SK-N-SH (cell line): ENCODE results near the gene DGCR8. TPM values are rescaled to one million over a fixed set of nuclear protein-coding genes. Genes with fewer than 3 reads are reported as not detected.
A peak's percentile ranks its signal among the peaks of the same experiment; 100 is the strongest.

Source experiments
- CTCF ChIA-PET: fragments of 300-600, 350-600 bp; formaldehyde crosslinking; extraction: SDS; loops from one replicate; lab custom pipeline; 2021; lab: Yijun Ruan, JAX
- POLR2A ChIA-PET: fragments of 350-600 bp; sonication (Branson Sonifier 250); formaldehyde crosslinking; extraction: SDS; loops from one replicate; lab custom pipeline; 2020; ENCODE audit warnings: antibody characterized with exemption, inconsistent platforms; lab: Yijun Ruan, JAX
- DNase-seq: peaks from one replicate; pipeline ENCODE4 v3.0.0; 2012
- H2AFZ ChIP-seq: fragments of 200-600 bp; sonication (generic); 2 replicates; pipeline ENCODE4 v1.8.1; 2016; ENCODE audit warnings: antibody characterized with exemption, mild to moderate bottlenecking, low read depth
- H3F3A ChIP-seq: fragments of 200-600 bp; sonication (generic); replicated peaks from 2 replicates; pipeline ENCODE3; 2016; ENCODE audit warnings: antibody characterized with exemption, mild to moderate bottlenecking; ENCODE audit not compliant: insufficient read depth
- H3K27ac ChIP-seq, 2 experiments: fragments of 200-500 bp in 1 of 2; fragments of 200-600 bp in 1 of 2; sonication (Bioruptor generic) in 1 of 2; sonication (generic), shearing (Covaris generic) in 1 of 2; 2 replicates each; pipeline versions ENCODE4 v1.5.1 to v1.6.1; 2014 to 2016; ENCODE audit warnings: low read depth in 2 of 2, inconsistent platforms in 1 of 2, low read length in 1 of 2, mild to moderate bottlenecking in 1 of 2, mixed read lengths in 1 of 2
- H3K27me3 ChIP-seq: fragments of 200-600 bp; sonication (generic), shearing (Covaris generic); 2 replicates; pipeline ENCODE4 v1.6.1; 2016; ENCODE audit warnings: mixed run types; ENCODE audit not compliant: insufficient read depth
- H3K36me3 ChIP-seq, 2 experiments: fragments of 200-500 bp in 1 of 2; fragments of 200-600 bp in 1 of 2; sonication (Bioruptor generic) in 1 of 2; sonication (generic) in 1 of 2; replicated peaks in 1 of 2; 2 replicates each; pipeline versions ENCODE3 to v1.5.1; 2014 to 2016; ENCODE audit warnings: low read length in 1 of 2, mild to moderate bottlenecking in 1 of 2; ENCODE audit not compliant: insufficient read depth in 2 of 2, control insufficient read depth in 1 of 2
- H3K4me1 ChIP-seq, 2 experiments: fragments of 200-500 bp in 1 of 2; fragments of 200-600 bp in 1 of 2; sonication (Bioruptor generic) in 1 of 2; sonication (generic), shearing (Covaris generic) in 1 of 2; 2 replicates each; pipeline versions ENCODE4 v1.5.1 to v1.6.1; 2014 to 2016; ENCODE audit warnings: low read depth in 1 of 2, low read length in 1 of 2, mixed run types in 1 of 2; ENCODE audit not compliant: insufficient read depth in 2 of 2, control insufficient read depth in 1 of 2
- H3K4me2 ChIP-seq: fragments of 200-600 bp; sonication (generic), shearing (Covaris generic); 2 replicates; pipeline ENCODE4 v1.6.1; 2017; ENCODE audit warnings: mixed run types
- H3K4me3 ChIP-seq, 2 experiments: fragments of 200-500 bp in 1 of 2; fragments of 200-600 bp in 1 of 2; sonication (Bioruptor generic) in 1 of 2; sonication (generic), shearing (Covaris generic) in 1 of 2; 2 replicates each; pipeline versions ENCODE4 v1.5.1 to v1.8.1; 2014 to 2016; ENCODE audit warnings: low read depth in 2 of 2, inconsistent platforms in 1 of 2, low read length in 1 of 2, mild to moderate bottlenecking in 1 of 2, mixed read lengths in 1 of 2, moderate library complexity in 1 of 2
- H3K79me2 ChIP-seq: fragments of 200-600 bp; sonication (generic); 2 replicates; pipeline ENCODE4 v1.8.1; 2017; ENCODE audit warnings: mild to moderate bottlenecking; ENCODE audit not compliant: insufficient read depth
- H3K9ac ChIP-seq: fragments of 200-600 bp; sonication (generic); 2 replicates; pipeline ENCODE4 v1.6.1; 2017; ENCODE audit warnings: mixed run types
- H3K9me2 ChIP-seq: fragments of 200-600 bp; sonication (generic); 2 replicates; pipeline ENCODE4 v1.6.1; 2017; ENCODE audit warnings: mixed run types
- H3K9me3 ChIP-seq: fragments of 200-600 bp; sonication (generic); 2 replicates; pipeline ENCODE4 v1.6.1; 2017; ENCODE audit warnings: mixed run types, mild to moderate bottlenecking, moderate library complexity
- H4K20me1 ChIP-seq: fragments of 200-600 bp; sonication (generic); 2 replicates; pipeline ENCODE4 v1.6.1; 2017; ENCODE audit warnings: mild to moderate bottlenecking, mixed run types; ENCODE audit not compliant: insufficient read depth
- FOXJ3 ChIP-seq: sonication (generic); formaldehyde crosslinking; IDR thresholded peaks from 2 replicates; pipeline ENCODE4 v1.5.1; 2020; ENCODE audit warnings: mild to moderate bottlenecking, missing genetic modification reagents
- GATA2 ChIP-seq: sonication (generic); formaldehyde crosslinking; IDR thresholded peaks from 2 replicates; pipeline ENCODE4 v1.5.0; 2020; ENCODE audit warnings: mild to moderate bottlenecking, missing genetic modification reagents
- JUND ChIP-seq: IDR thresholded peaks from 2 replicates; pipeline ENCODE4 v1.4.0; 2012
- NRF1 ChIP-seq: IDR thresholded peaks from 2 replicates; pipeline ENCODE4 v1.6.1; 2012; ENCODE audit warnings: low read depth, mild to moderate bottlenecking, low read length
- SIN3A ChIP-seq: IDR thresholded peaks from 2 replicates; pipeline ENCODE4 v1.6.1; 2012; ENCODE audit warnings: low read depth, mild to moderate bottlenecking, low read length, moderate library complexity, borderline replicate concordance
- YY1 ChIP-seq: IDR thresholded peaks from 2 replicates; pipeline ENCODE4 v1.4.0; 2012; ENCODE audit warnings: low read depth, mild to moderate bottlenecking
- WGBS: methylation state at CpG from one replicate; pipeline ENCODE4 v1.1.6; 2017; ENCODE audit warnings: low lambda C conversion rate; 5-methylcytosine and 5-hydroxymethylcytosine counted together
- polyA plus RNA-seq, 3 experiments: library from polyadenylated mRNA; depleted of rRNA; stranded (reverse); fragments of >200 nt; gene quantifications; 2 replicates each; pipeline ENCODE4 v1.2.3, GENCODE V29; 2012
- TF ChIP-seq, protein P1 (sequence below): fragments of 200-600 bp; sonication (generic); IDR thresholded peaks from 2 replicates; pipeline ENCODE4 v1.6.1; 2017; ENCODE audit warnings: antibody characterized with exemption, mild to moderate bottlenecking, moderate library complexity
- TF ChIP-seq, protein P2 (sequence below): IDR thresholded peaks from 2 replicates; pipeline ENCODE4 v1.6.1; 2012; ENCODE audit warnings: mild to moderate bottlenecking, low read depth, low read length, moderate library complexity
- TF ChIP-seq, protein P3 (sequence below): IDR thresholded peaks from 2 replicates; pipeline ENCODE4 v1.4.0; 2012; ENCODE audit warnings: low read depth, borderline replicate concordance

Gene DGCR8
- polyA plus RNA-seq, 1 of the 3 experiments (the other 2 are of a cell fraction) = 26.5 TPM

DNA sequence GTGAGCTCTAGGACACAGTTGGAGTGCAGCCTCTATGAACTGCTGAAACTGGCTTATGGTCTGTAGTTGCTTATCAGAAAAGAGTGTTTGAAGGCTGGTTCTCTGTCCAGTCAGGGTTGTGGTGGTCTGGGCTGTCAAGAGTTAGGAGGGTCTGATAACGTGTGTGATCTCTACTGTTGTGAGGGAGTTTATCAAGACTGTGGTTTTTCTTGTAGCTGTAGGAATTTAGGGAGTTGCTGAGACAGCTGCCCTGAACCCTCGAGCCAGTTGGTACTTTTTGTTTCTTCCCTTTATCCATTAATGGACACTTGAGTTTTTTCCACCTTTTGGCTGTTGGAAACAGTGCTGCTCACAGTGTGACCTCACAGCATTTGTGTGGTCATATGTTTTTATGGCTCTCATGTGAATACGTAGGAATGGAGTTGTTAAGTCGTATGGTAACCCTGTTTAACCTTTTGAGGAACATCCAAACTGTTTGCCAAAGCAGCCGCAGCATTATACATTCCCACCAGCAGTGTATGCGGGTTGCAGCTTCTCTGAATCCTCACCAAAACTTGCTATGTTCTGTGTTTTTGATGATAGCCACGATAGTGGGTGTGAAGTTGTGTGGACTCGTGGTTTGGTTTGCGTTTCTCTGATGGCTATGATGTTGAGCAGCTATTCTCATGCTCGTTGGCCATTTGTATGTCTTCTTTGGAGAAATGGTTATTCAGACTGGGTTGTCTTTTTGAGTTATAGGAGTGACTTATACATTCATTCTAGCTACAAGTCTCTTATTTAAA, 20.9 kb upstream of the DGCR8 start:
- CTCF ChIA-PET = interaction anchor here (0.6 to 0.7 kb wide), 2 partner anchors 23 to 179 kb away, joined by 3 to 4 read pairs; no protein-coding TSS in a partner anchor
- no peaks in the 10 kb centered on the region for H3K9me2 ChIP-seq
- H4K20me1 ChIP-seq = no peaks in the 10 kb centered on the region
- H3K9me3 ChIP-seq = no peaks in the 10 kb centered on the region
- no peaks in the 10 kb centered on the region for H3K27me3 ChIP-seq
- no peak overlapping the region for H2AFZ ChIP-seq
- no peak overlapping the region for H3K4me3 ChIP-seq
- H3K4me1 ChIP-seq = no peaks in the 10 kb centered on the region
- TF ChIP-seq NRF1 (no peak), JUND (no peak)
- TF ChIP-seq, all 33 proteins: peak for 0
- H3K4me2 ChIP-seq = no peak overlapping the region
- POLR2A ChIA-PET = no interaction called here
- H3K9ac ChIP-seq = no peak overlapping the region
- DNase-seq = no peak
- peaks cover 2% of the 10 kb centered on the region for H3F3A ChIP-seq
- peaks cover 0 to 6% of the 10 kb centered on the region in 2 experiments for H3K36me3 ChIP-seq
- 89% methylated on average over 10 of the region's 10 CpGs for WGBS
- no peak overlapping the region for H3K27ac ChIP-seq
- H3K79me2 ChIP-seq = no peaks in the 10 kb centered on the region

DNA sequence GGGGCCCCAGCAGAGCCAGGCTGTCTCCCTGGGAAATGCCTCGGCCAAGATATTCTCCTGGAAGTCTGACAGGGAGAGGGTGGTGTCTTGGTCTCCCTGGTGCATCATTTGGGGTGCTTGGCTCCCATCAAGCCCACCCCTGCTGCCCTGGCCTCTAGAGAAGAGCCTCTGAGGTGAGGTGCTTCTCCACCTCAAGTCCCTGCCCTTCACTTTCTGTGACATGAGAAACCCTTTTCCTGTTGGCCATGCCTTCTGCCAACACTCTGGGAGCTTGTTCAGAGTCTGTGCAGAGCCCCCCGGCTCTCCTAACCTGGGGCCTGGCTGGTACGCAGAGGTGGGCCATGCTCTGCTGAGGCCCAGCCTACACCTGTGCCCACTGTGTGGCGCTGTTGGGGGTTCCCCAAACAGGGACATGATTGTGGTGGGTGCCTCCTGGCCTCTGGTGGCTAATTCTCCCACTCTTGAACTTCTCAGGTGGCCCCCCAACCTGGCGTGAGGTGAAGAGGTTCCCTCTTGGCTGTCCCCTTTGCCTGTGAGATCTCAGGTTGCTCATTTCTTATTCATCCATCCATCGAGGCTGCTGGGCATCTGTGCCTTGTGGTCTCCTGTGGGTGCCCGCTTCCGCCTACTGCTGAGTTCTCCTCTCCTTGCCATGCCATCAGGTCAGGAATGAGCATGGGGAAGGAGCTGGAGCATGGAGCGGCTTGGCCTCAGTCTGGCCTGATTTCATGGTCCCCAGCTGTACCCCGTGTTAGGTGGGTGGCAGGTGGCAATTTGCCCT, 19.2 kb upstream of the DGCR8 start:
- Histone ChIP-seq H3K27ac (no peak overlapping the region), H3K79me2 (no peaks in the 10 kb centered on the region), H3K4me2 (no peak overlapping the region), H2AFZ (no peak overlapping the region), H4K20me1 (no peaks in the 10 kb centered on the region)
- CTCF ChIA-PET = interaction anchor here (1.9 kb wide), 1 partner anchor 47 kb away, joined by 7 read pairs; no protein-coding TSS in a partner anchor
- no peak for DNase-seq
- TF ChIP-seq, protein P1, sequence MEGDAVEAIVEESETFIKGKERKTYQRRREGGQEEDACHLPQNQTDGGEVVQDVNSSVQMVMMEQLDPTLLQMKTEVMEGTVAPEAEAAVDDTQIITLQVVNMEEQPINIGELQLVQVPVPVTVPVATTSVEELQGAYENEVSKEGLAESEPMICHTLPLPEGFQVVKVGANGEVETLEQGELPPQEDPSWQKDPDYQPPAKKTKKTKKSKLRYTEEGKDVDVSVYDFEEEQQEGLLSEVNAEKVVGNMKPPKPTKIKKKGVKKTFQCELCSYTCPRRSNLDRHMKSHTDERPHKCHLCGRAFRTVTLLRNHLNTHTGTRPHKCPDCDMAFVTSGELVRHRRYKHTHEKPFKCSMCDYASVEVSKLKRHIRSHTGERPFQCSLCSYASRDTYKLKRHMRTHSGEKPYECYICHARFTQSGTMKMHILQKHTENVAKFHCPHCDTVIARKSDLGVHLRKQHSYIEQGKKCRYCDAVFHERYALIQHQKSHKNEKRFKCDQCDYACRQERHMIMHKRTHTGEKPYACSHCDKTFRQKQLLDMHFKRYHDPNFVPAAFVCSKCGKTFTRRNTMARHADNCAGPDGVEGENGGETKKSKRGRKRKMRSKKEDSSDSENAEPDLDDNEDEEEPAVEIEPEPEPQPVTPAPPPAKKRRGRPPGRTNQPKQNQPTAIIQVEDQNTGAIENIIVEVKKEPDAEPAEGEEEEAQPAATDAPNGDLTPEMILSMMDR = peak; percentile 23; the same call in 1 of the 2 replicates
- TF ChIP-seq GATA2 (CRISPR knock-in tag) = no peak
- TF ChIP-seq, all 33 proteins: peak for 1
- Histone ChIP-seq H3K27me3 (no peaks in the 10 kb centered on the region), H3K36me3 (peaks cover 0 to 9% of the 10 kb centered on the region in 2 experiments), H3K4me1 (no peaks in the 10 kb centered on the region), H3K9me2 (no peaks in the 10 kb centered on the region), H3K9me3 (no peaks in the 10 kb centered on the region), H3F3A (peaks cover 2% of the 10 kb centered on the region), H3K9ac (no peak overlapping the region), H3K4me3 (no peak overlapping the region)
- POLR2A ChIA-PET = no interaction called here
- 89% methylated on average over 9 of the region's 10 CpGs for WGBS

DNA sequence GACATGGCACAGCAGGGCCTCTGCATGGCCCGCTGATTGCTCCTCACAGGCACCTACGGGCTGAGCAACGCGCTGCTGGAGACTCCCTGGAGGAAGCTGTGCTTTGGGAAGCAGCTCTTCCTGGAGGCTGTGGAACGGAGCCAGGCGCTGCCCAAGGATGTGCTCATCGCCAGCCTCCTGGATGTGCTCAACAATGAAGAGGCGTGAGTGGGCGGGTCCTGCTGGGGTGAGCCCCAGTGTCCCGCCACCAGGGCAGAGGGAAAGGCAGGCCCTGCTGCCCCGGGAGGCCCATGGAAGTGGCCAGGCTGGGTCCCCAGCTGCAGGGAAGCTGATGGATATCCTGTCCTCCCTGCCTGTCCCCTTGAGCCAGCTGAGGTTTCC, 18.6 kb upstream of the DGCR8 start:
- no peak overlapping the region for H3K27ac ChIP-seq
- H3K9me2 ChIP-seq = no peaks in the 10 kb centered on the region
- no peak overlapping the region for H3K9ac ChIP-seq
- H3F3A ChIP-seq = peaks cover 2% of the 10 kb centered on the region
- DNase-seq = no peak
- H3K27me3 ChIP-seq = no peaks in the 10 kb centered on the region
- H3K79me2 ChIP-seq = no peaks in the 10 kb centered on the region
- H2AFZ ChIP-seq = no peak overlapping the region
- POLR2A ChIA-PET = no interaction called here
- H3K4me2 ChIP-seq = no peak overlapping the region
- no peaks in the 10 kb centered on the region for H4K20me1 ChIP-seq
- WGBS = 87% methylated on average over 7 of the region's 11 CpGs
- no peaks in the 10 kb centered on the region for H3K9me3 ChIP-seq
- H3K4me1 ChIP-seq = no peaks in the 10 kb centered on the region
- CTCF ChIA-PET = interaction anchor here (1.1 to 1.9 kb wide), 2 partner anchors 9 to 48 kb away, joined by 3 to 7 read pairs; no protein-coding TSS in a partner anchor
- peaks cover 0 to 9% of the 10 kb centered on the region in 2 experiments for H3K36me3 ChIP-seq
- H3K4me3 ChIP-seq = no peak overlapping the region
- TF ChIP-seq, protein P2, sequence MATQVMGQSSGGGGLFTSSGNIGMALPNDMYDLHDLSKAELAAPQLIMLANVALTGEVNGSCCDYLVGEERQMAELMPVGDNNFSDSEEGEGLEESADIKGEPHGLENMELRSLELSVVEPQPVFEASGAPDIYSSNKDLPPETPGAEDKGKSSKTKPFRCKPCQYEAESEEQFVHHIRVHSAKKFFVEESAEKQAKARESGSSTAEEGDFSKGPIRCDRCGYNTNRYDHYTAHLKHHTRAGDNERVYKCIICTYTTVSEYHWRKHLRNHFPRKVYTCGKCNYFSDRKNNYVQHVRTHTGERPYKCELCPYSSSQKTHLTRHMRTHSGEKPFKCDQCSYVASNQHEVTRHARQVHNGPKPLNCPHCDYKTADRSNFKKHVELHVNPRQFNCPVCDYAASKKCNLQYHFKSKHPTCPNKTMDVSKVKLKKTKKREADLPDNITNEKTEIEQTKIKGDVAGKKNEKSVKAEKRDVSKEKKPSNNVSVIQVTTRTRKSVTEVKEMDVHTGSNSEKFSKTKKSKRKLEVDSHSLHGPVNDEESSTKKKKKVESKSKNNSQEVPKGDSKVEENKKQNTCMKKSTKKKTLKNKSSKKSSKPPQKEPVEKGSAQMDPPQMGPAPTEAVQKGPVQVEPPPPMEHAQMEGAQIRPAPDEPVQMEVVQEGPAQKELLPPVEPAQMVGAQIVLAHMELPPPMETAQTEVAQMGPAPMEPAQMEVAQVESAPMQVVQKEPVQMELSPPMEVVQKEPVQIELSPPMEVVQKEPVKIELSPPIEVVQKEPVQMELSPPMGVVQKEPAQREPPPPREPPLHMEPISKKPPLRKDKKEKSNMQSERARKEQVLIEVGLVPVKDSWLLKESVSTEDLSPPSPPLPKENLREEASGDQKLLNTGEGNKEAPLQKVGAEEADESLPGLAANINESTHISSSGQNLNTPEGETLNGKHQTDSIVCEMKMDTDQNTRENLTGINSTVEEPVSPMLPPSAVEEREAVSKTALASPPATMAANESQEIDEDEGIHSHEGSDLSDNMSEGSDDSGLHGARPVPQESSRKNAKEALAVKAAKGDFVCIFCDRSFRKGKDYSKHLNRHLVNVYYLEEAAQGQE = no peak
- TF ChIP-seq SIN3A = no peak
- TF ChIP-seq YY1 = no peak
- no peak for TF ChIP-seq FOXJ3 (CRISPR knock-in tag)
- TF ChIP-seq, protein P3, sequence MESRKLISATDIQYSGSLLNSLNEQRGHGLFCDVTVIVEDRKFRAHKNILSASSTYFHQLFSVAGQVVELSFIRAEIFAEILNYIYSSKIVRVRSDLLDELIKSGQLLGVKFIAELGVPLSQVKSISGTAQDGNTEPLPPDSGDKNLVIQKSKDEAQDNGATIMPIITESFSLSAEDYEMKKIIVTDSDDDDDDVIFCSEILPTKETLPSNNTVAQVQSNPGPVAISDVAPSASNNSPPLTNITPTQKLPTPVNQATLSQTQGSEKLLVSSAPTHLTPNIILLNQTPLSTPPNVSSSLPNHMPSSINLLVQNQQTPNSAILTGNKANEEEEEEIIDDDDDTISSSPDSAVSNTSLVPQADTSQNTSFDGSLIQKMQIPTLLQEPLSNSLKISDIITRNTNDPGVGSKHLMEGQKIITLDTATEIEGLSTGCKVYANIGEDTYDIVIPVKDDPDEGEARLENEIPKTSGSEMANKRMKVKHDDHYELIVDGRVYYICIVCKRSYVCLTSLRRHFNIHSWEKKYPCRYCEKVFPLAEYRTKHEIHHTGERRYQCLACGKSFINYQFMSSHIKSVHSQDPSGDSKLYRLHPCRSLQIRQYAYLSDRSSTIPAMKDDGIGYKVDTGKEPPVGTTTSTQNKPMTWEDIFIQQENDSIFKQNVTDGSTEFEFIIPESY = no peak
